HG03066 (cell line): Measurements from ENCODE around the gene TPPP3.

Experiments
- ATAC-seq: cut with Tn5 transposase; IDR thresholded peaks from one replicate; pipeline ENCODE4 v1.9.1; 2021; ENCODE audit warnings: low read depth; ENCODE audit not compliant: unreplicated experiment

TPPP3 gene

DNA sequence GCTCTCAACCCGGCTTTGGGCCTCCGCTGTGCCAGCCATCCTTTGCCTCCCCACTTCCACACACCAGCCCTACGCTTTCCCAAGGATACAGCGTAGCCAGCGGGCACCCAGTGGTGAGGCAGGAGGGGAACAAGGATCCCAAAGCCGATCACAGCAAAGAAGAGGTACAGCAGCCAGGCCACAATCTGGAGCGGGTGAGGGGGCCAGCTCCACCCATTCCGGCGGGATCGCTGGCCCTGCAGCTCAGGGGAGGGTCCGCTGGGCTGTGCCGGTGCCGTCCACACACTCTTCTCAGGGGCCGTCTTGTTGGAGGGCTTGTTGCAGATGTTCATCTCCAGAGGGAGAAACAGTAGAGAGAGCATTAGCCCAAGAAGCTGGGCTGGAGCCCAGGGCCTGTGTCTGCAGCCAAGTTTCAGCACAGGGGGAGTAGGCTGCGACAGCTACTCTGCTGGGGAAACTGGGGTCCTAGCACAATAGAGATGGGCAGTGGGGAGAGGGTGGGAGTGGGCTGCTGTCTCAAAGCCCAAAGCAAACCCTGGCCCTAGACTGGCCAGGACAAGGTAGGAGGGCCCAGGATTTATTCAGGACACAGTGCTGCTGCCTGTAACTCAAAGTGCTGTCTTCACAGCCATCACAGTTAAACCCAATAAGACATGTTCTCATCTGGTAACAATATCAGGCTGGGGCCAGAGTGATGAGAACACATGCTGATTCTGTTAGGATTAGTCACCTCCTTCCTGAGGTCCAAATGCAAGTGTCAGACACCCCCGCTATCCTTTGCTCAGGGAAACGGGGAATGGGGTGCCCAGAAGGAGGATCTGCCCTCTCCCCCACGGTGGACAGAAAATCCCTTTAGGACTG is 13.0 kb upstream of the TPPP3 start:
- ATAC-seq, result no peak

DNA sequence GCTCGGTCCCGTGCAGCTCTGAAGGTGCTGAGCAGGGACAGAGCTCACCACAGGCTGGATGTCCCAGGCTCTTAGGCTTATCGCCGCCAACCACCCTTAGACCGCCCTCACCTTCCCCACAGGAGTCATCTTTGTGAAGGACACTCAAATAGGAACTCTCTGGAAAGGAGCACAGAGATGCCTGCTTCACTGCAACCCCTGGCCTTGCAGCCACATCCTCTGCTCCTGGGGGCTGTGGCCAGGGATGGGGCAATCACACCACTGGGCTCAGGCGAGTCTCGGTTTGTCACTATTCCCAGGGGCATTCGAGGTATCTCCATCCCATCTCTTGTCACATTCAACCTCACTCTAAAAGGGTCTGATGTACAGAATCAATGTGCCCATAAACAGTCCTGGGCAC is 12.0 kb upstream of the TPPP3 start:
- no peak for ATAC-seq

DNA sequence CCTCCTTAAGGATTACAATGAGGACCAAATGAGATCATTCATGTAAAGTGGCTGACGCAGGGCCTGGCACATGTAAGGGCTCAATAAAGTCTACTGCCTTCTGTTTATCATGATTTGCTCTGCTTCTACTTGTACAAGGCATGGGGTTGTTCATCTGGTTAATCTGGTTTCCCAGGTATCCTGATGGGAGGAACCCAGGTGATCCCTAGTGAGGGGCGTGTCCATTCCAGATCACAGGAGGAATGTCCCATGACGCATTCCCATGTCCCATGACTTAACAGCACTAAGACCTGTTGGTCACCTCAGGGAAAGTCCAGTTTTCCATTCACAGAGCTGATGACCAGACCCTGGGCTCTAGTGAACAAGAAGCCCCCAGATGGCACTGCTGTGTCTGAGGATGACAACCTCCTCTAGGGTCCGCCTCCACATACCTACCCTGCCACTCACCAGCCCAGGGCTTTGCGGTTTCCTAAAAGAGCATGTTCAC is 11.5 kb upstream of the TPPP3 start:
- ATAC-seq, result no peak

GRCh38 chr16:67403976-67404555 is 10.8 kb upstream of the TPPP3 start:
- no peak for ATAC-seq

DNA sequence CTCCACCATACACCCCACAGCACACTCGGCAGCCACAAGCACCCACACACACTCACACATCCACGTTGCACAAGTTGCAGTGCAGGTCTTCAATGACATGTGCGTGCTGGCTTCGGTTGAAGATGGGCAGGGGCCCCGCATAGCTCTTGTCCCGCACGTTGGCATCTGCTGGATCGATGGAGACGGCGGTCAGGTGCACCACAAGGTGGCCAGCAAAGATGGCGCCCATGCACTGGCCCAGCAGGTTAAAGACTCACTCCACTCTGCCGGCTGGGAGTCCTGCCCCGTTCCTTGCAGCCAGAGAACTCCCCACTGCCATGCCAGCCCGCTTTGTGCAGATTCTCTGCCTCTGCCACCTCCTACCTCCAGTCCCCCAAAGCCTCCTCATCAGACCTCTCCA is 7.6 kb upstream of the TPPP3 start:
- ATAC-seq, result no peak

GRCh38 chr16:67399749-67400704 is 6.7 kb upstream of the TPPP3 start:
- no peak for ATAC-seq

- ATAC-seq, result no peak
Observed at GRCh38 chr16:67399218-67399733, 6.0 kb upstream of the TPPP3 start.

DNA sequence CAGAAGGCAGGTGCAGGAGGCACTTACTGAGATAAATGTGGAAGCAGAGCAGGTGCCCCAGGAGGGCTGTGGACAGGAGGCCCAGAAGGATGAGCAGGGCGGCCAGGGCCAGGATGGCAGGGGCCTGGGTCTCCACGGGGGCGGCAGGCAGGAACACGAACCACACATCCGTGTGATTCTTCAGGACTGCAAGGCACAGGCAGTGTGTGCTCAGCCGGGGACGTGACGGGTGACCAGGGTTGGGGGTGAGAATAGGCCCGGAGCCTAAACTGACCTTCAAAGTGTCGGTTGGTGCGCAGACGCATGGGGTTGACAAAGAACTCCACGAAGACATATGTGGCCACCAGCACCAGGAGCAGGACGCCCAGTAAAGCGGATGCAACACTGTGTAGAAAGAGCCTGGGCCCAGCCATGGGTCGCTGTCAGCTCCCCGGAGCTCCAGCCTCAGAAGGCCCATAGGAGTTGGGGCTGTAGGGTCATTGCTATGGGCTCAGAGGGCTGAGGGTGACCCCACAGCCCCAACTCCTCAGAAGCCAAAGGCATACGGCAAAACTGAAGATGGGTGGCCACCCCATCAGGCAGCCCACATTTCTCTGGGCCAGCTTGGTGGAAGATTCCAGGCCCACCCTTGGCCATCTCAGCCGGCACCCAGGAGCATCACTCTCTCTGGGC is 5.4 kb upstream of the TPPP3 start:
- ATAC-seq, result no peak

DNA sequence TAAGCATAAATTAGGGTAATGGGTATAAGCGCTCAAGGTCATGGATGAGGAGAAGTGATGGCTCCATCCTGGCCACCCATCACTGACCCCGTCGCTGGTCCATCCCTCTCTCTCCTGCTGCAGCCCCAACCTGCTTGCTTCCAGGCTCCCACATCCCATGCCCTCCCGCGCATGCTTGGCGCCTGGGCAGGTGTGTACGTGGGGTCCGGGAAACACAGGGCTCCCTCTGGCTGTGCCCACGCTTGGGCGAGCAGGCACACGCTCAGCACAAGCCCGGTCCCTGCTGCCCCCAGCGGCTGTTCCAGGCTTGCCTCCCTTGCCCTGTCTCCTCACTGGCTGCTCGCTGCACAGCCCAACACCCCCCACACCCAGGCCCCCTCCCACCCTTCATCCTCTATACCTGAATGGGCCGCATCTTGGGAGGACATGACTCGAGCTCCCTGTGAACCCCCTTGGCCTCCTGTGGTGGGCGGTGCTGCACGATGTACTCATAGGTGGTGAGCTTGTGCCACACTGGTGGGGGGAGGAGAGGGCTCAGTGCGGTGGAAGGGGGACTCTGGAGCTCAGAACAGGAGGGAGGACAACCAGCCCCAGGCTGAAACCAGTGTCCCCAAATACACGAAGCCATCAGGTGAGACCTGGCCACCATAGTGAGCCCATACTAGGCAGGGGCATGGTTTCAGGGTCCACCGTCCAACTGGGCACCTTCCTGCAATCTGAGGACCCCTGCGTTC is 4.7 kb upstream of the TPPP3 start:
- ATAC-seq, result no peak

- ATAC-seq, result no peak
Observed at GRCh38 chr16:67397036-67397801, 3.9 kb upstream of the TPPP3 start.

DNA sequence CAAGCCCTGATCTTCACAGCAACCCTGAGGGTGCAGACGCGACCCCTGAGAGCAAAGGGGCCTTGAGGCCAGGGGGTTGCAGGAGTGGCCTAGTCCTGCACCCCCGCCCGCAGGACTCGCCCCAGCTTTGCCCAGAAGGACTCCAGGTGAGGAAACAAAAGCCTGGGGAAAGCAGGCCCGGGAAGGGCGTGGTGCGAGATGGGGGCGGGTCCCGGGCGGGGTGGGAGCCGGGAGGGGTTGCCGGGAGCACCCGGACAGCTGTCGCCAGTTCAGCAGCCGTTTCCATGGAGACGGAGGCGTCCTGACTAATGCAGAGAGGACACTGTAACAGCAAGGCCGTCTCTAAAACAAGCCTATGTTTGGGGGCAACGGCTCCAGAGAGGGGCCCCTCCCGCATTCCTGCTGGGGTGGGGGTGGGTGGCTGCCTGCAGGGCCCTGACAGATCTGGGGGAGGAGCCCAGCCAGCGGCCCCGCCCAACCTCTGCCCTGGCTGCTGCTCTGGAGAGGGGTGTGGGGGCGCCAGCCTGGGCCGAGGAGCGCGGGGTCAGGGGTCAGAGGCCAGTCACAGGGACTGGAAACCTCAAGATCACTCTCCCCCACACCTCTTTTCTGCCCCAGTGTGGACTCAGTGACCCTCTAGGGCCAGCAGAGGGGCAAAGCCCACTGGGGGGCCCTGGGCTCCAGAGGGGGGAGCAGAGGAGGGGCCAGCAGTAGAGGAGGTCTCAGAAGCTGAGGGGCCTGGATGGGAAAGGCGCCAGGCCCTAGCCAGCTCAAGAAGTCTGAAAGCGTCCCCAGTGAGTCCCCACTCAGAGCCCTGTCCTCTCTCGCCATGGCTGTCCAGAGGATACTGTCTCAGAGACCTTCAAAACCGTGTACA is 3.1 kb upstream of the TPPP3 start:
- ATAC-seq, result no peak

DNA sequence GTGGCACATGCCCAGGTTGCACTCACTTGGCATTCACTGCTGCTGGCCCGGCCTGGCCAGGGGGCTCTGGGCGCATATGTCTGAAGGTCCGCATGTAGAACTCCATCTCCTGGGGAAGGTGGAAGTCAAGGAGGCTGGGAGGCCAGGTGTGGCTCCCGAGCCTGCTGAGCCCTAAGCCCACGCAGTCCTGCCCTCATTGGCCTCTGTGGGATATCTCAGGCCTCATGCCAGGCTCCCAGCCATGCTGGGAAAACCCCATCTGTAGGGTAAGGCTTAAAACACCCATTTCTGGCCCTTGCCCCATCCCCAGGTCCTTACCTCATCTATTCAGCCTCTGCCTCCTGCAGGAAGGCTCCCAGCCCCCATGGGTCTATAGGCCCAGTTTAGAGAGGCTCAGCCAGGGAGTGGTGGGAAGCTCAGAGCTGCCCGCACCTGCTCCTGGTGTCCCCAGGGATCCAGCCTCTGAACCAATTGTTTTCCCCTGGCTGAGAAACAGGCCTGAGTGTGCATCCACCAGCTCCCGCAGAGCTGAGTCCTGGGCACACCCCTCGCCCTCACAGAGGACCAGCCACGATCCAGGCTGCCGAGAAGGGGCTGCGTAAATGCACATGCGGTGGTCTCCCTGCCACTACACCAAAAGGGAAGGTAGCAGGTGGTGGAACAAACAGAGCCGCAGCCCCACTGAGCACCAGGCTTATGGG is 2.3 kb upstream of the TPPP3 start:
- ATAC-seq, result no peak

GRCh38 chr16:67395105-67395457 is 1.8 kb upstream of the TPPP3 start:
- no peak for ATAC-seq

- no peak for ATAC-seq
Observed at GRCh38 chr16:67394155-67395104, 1.1 kb upstream of the TPPP3 start.

DNA sequence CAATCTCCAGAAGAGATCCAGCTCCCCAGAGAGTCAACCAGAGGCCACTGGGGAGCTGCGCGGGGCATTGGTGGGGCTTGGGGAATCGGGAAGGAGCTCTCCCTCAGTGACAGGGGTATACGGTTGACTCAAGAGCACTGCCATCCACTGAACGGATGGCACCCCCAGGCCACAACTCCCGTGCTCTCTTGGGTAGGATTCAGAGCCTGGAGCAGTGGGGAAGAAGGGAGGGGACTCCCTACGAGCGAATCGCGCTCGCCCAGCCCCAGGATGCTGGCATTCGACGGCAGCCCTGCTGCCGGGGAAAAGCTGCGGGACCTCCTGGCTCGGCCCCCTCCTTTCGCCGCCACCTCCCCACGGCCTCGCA is 473 bp upstream of the TPPP3 start:
- no peak for ATAC-seq

GRCh38 chr16:67392301-67393059 is 818 bp downstream of the TPPP3 start:
- ATAC-seq, result no peak
